SK-N-SH (cell line): Measurements from ENCODE around the gene GNAS-AS1. TPM values are rescaled to one million over a fixed set of nuclear protein-coding genes. Genes with fewer than 3 reads are reported as not detected.

Source experiments
- CTCF ChIA-PET: fragments of 300-600, 350-600 bp; formaldehyde crosslinking; extraction: SDS; loops from one replicate; lab custom pipeline; 2021; lab: Yijun Ruan, JAX
- POLR2A ChIA-PET: fragments of 350-600 bp; sonication (Branson Sonifier 250); formaldehyde crosslinking; extraction: SDS; loops from one replicate; lab custom pipeline; 2020; ENCODE audit warnings: antibody characterized with exemption, inconsistent platforms; lab: Yijun Ruan, JAX
- DNase-seq: peaks from one replicate; pipeline ENCODE4 v3.0.0; 2012
- H2AFZ ChIP-seq: fragments of 200-600 bp; sonication (generic); 2 replicates; pipeline ENCODE4 v1.8.1; 2016; ENCODE audit warnings: antibody characterized with exemption, mild to moderate bottlenecking, low read depth
- H3F3A ChIP-seq: fragments of 200-600 bp; sonication (generic); replicated peaks from 2 replicates; pipeline ENCODE3; 2016; ENCODE audit warnings: antibody characterized with exemption, mild to moderate bottlenecking; ENCODE audit not compliant: insufficient read depth
- H3K27ac ChIP-seq, 2 experiments: fragments of 200-500 bp in 1 of 2; fragments of 200-600 bp in 1 of 2; sonication (Bioruptor generic) in 1 of 2; sonication (generic), shearing (Covaris generic) in 1 of 2; 2 replicates each; pipeline versions ENCODE4 v1.5.1 to v1.6.1; 2014 to 2016; ENCODE audit warnings: low read depth in 2 of 2, inconsistent platforms in 1 of 2, low read length in 1 of 2, mild to moderate bottlenecking in 1 of 2, mixed read lengths in 1 of 2
- H3K27me3 ChIP-seq: fragments of 200-600 bp; sonication (generic), shearing (Covaris generic); 2 replicates; pipeline ENCODE4 v1.6.1; 2016; ENCODE audit warnings: mixed run types; ENCODE audit not compliant: insufficient read depth
- H3K36me3 ChIP-seq, 2 experiments: fragments of 200-500 bp in 1 of 2; fragments of 200-600 bp in 1 of 2; sonication (Bioruptor generic) in 1 of 2; sonication (generic) in 1 of 2; replicated peaks in 1 of 2; 2 replicates each; pipeline versions ENCODE3 to v1.5.1; 2014 to 2016; ENCODE audit warnings: low read length in 1 of 2, mild to moderate bottlenecking in 1 of 2; ENCODE audit not compliant: insufficient read depth in 2 of 2, control insufficient read depth in 1 of 2
- H3K4me1 ChIP-seq, 2 experiments: fragments of 200-500 bp in 1 of 2; fragments of 200-600 bp in 1 of 2; sonication (Bioruptor generic) in 1 of 2; sonication (generic), shearing (Covaris generic) in 1 of 2; 2 replicates each; pipeline versions ENCODE4 v1.5.1 to v1.6.1; 2014 to 2016; ENCODE audit warnings: low read depth in 1 of 2, low read length in 1 of 2, mixed run types in 1 of 2; ENCODE audit not compliant: insufficient read depth in 2 of 2, control insufficient read depth in 1 of 2
- H3K4me2 ChIP-seq: fragments of 200-600 bp; sonication (generic), shearing (Covaris generic); 2 replicates; pipeline ENCODE4 v1.6.1; 2017; ENCODE audit warnings: mixed run types
- H3K4me3 ChIP-seq, 2 experiments: fragments of 200-500 bp in 1 of 2; fragments of 200-600 bp in 1 of 2; sonication (Bioruptor generic) in 1 of 2; sonication (generic), shearing (Covaris generic) in 1 of 2; 2 replicates each; pipeline versions ENCODE4 v1.5.1 to v1.8.1; 2014 to 2016; ENCODE audit warnings: low read depth in 2 of 2, inconsistent platforms in 1 of 2, low read length in 1 of 2, mild to moderate bottlenecking in 1 of 2, mixed read lengths in 1 of 2, moderate library complexity in 1 of 2
- H3K79me2 ChIP-seq: fragments of 200-600 bp; sonication (generic); 2 replicates; pipeline ENCODE4 v1.8.1; 2017; ENCODE audit warnings: mild to moderate bottlenecking; ENCODE audit not compliant: insufficient read depth
- H3K9ac ChIP-seq: fragments of 200-600 bp; sonication (generic); 2 replicates; pipeline ENCODE4 v1.6.1; 2017; ENCODE audit warnings: mixed run types
- H3K9me2 ChIP-seq: fragments of 200-600 bp; sonication (generic); 2 replicates; pipeline ENCODE4 v1.6.1; 2017; ENCODE audit warnings: mixed run types
- H3K9me3 ChIP-seq: fragments of 200-600 bp; sonication (generic); 2 replicates; pipeline ENCODE4 v1.6.1; 2017; ENCODE audit warnings: mixed run types, mild to moderate bottlenecking, moderate library complexity
- H4K20me1 ChIP-seq: fragments of 200-600 bp; sonication (generic); 2 replicates; pipeline ENCODE4 v1.6.1; 2017; ENCODE audit warnings: mild to moderate bottlenecking, mixed run types; ENCODE audit not compliant: insufficient read depth
- CHD2 ChIP-seq: fragments of 150-350 bp; IDR thresholded peaks from 2 replicates; pipeline ENCODE4 v1.6.1; 2018; ENCODE audit warnings: low read length; ENCODE audit not compliant: partially characterized antibody
- CTCF ChIP-seq: fragments of 200-600 bp; sonication (generic); IDR thresholded peaks from 2 replicates; pipeline ENCODE4 v1.6.1; 2017; ENCODE audit warnings: antibody characterized with exemption, mild to moderate bottlenecking, moderate library complexity
- EP300 ChIP-seq, 2 experiments: IDR thresholded peaks; 2 replicates each; pipeline versions ENCODE4 v1.4.0 to v1.6.1; 2012; ENCODE audit warnings: borderline replicate concordance in 1 of 2, low read depth in 1 of 2, low read length in 1 of 2
- FOSL2 ChIP-seq: IDR thresholded peaks from 2 replicates; pipeline ENCODE4 v1.4.0; 2012; ENCODE audit warnings: low read depth, mild to moderate bottlenecking, moderate library complexity, borderline replicate concordance
- GATA2 ChIP-seq: sonication (generic); formaldehyde crosslinking; IDR thresholded peaks from 2 replicates; pipeline ENCODE4 v1.5.0; 2020; ENCODE audit warnings: mild to moderate bottlenecking, missing genetic modification reagents
- IRF3 ChIP-seq: fragments of 150-350 bp; IDR thresholded peaks from 2 replicates; pipeline ENCODE4 v1.6.1; 2016; ENCODE audit warnings: mild to moderate bottlenecking, low read depth, low read length
- JUND ChIP-seq: IDR thresholded peaks from 2 replicates; pipeline ENCODE4 v1.4.0; 2012
- MEF2A ChIP-seq: IDR thresholded peaks from 2 replicates; pipeline ENCODE4 v1.4.0; 2012; ENCODE audit warnings: low read depth, borderline replicate concordance
- NRF1 ChIP-seq: IDR thresholded peaks from 2 replicates; pipeline ENCODE4 v1.6.1; 2012; ENCODE audit warnings: low read depth, mild to moderate bottlenecking, low read length
- RXRA ChIP-seq: IDR thresholded peaks from 2 replicates; pipeline ENCODE4 v1.4.0; 2012; ENCODE audit warnings: low read depth, mild to moderate bottlenecking, borderline replicate concordance
- SIN3A ChIP-seq: IDR thresholded peaks from 2 replicates; pipeline ENCODE4 v1.6.1; 2012; ENCODE audit warnings: low read depth, mild to moderate bottlenecking, low read length, moderate library complexity, borderline replicate concordance
- TAF1 ChIP-seq: IDR thresholded peaks from 2 replicates; pipeline ENCODE4 v1.6.1; 2012; ENCODE audit warnings: low read depth, mild to moderate bottlenecking, low read length, moderate library complexity, borderline replicate concordance
- ZBTB33 ChIP-seq: IDR thresholded peaks from 2 replicates; pipeline ENCODE4 v1.4.0; 2012; ENCODE audit warnings: low read depth, borderline replicate concordance
- whole genome bisulfite sequencing: methylation state at CpG from one replicate; pipeline ENCODE4 v1.1.6; 2017; ENCODE audit warnings: low lambda C conversion rate; 5-methylcytosine and 5-hydroxymethylcytosine counted together
- polyA plus RNA-seq, 3 experiments: library from polyadenylated mRNA; depleted of rRNA; stranded (reverse); fragments of >200 nt; gene quantifications; 2 replicates each; pipeline ENCODE4 v1.2.3, GENCODE V29; 2012
- TF ChIP-seq, protein P1 (sequence below): IDR thresholded peaks from 2 replicates; pipeline ENCODE4 v1.4.0; 2012; ENCODE audit warnings: low read depth, borderline replicate concordance
- TF ChIP-seq, protein P2 (sequence below): IDR thresholded peaks from 2 replicates; pipeline ENCODE4; 2012

GNAS-AS1 gene
- polyA plus RNA-seq, 1 of the 3 experiments (the other 2 are of a cell fraction), result 1.5 TPM

DNA sequence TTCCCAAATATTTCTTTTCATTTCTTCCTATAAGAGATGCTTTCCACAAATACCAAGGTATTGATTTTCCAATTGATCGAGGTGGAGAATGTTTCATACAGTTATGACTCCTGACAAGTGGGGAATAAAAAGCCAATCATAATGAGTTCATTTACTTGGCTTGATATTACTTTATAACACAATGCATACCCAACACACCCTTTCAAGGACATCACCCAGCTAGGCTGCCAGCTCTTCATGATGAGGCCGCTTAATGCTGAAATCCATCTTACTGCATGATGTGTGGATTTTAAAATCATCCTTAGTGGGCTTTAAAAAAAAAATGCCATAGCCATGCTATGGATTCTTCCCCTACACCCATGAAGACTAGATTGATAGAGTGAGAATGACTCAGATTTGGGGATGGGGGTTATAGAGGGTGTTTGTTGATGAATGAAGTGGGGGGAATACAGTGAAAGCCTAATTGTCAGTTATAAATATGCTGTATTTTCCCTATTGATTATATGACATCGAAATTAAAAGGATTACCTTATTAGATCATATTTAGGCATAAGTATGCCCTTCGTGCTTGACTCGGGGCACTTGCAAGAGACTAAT is 75.9 kb downstream of the GNAS-AS1 start:
- Histone ChIP-seq H3K79me2 (no peaks in the 10 kb centered on the region), H2AFZ (no peak overlapping the region), H3K27me3 (peaks cover 4% of the 10 kb centered on the region; the same call in 1 of the 2 replicates), H3K9me3 (no peaks in the 10 kb centered on the region), H3K4me3 (no peak overlapping the region), H3K36me3 (no peaks in the 10 kb centered on the region), H3K27ac (no peak overlapping the region), H3K9ac (no peak overlapping the region), H4K20me1 (no peaks in the 10 kb centered on the region), H3K4me1 (no peaks in the 10 kb centered on the region; a peak in 1 of 4 replicates), H3F3A (no peaks in the 10 kb centered on the region), H3K4me2 (no peak overlapping the region), H3K9me2 (no peaks in the 10 kb centered on the region)
- WGBS, result 39% methylated on average over 5 of the region's 5 CpGs
- POLR2A ChIA-PET, result no interaction called here
- DNase-seq, result no peak
- TF ChIP-seq EP300 (IDR thresholded peaks at IDR 0.05; ENCODE audit: borderline replicate concordance in 1 of 2, low read depth in 1 of 2, low read length in 1 of 2), result no peak
- no peak for TF ChIP-seq GATA2 (CRISPR knock-in tag)
- no peak for TF ChIP-seq CHD2
- no peak for TF ChIP-seq TAF1
- TF ChIP-seq, protein P1, sequence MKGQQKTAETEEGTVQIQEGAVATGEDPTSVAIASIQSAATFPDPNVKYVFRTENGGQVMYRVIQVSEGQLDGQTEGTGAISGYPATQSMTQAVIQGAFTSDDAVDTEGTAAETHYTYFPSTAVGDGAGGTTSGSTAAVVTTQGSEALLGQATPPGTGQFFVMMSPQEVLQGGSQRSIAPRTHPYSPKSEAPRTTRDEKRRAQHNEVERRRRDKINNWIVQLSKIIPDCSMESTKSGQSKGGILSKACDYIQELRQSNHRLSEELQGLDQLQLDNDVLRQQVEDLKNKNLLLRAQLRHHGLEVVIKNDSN, result no peak
- no peak for TF ChIP-seq JUND
- no peak for TF ChIP-seq IRF3
- no peak for TF ChIP-seq FOSL2
- TF ChIP-seq, protein P2, sequence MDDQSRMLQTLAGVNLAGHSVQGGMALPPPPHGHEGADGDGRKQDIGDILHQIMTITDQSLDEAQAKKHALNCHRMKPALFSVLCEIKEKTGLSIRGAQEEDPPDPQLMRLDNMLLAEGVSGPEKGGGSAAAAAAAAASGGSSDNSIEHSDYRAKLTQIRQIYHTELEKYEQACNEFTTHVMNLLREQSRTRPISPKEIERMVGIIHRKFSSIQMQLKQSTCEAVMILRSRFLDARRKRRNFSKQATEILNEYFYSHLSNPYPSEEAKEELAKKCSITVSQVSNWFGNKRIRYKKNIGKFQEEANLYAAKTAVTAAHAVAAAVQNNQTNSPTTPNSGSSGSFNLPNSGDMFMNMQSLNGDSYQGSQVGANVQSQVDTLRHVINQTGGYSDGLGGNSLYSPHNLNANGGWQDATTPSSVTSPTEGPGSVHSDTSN, result no peak
- TF ChIP-seq SIN3A, result no peak
- TF ChIP-seq ZBTB33, result no peak
- no peak for TF ChIP-seq RXRA
- no peak for TF ChIP-seq NRF1
- no peak for TF ChIP-seq CTCF
- no peak for TF ChIP-seq MEF2A
- CTCF ChIA-PET, result no interaction called here
